ENCODE results near the gene PTCHD1. TPM values are rescaled to one million over a fixed set of nuclear protein-coding genes. Genes with fewer than 3 reads are reported as not detected.

Gene PTCHD1
- total and polyA plus RNA-seq, 2 donors (not counting 1 experiment from before 2014, with no cell fraction given): under 0.01 TPM; not detected in 1

DNA sequence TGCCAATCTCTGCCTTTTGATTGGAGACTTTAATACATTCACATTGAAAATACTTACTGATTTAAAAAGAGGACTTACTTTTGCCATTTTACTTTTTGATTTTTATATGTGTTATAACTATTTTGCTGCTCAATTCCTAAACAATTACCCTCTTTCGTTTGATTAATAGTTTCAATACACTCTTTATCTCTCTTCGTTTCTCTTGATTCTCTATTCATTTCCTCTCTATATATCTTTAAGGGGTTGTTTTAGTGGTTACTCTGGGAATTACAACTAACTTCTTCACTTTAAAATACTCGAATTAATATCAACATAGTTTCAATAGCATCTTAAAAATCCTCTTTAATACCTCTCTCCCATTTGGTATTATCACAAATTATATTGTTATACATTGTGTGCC lies 116.6 kb downstream of the PTCHD1 start:
- Histone ChIP-seq H3K27ac (ENCODE audit: insufficient read depth, low read length) (no peak overlapping the region), H3K36me3 (ENCODE audit: control insufficient read depth, insufficient read depth, low read length) (no peaks in the 10 kb centered on the region), H3K27me3 (ENCODE audit: control insufficient read depth, insufficient read depth, low read length) (no peaks in the 10 kb centered on the region), H3K4me1 (ENCODE audit: control insufficient read depth, extremely low read depth, insufficient read depth, low read length) (no peaks in the 10 kb centered on the region), H2AFZ (ENCODE audit: low read length) (no peak overlapping the region), H3K9me3 (ENCODE audit: control insufficient read depth, insufficient read depth, low read depth, low read length) (no peaks in the 10 kb centered on the region), H3K4me3 (replicated peaks in 1 of 4; ENCODE audit: control extremely low read depth in 1 of 4, insufficient read depth in 1 of 4, low read depth in 3 of 4, low read length in 4 of 4) (no peak overlapping the region), H3K79me2 (ENCODE audit: control insufficient read depth, insufficient read depth, low read length) (no peaks in the 10 kb centered on the region), H3K4me2 (ENCODE audit: extremely low read depth, insufficient read depth, low read length) (no peak overlapping the region), H3K9ac (ENCODE audit: insufficient read depth, low read length) (no peak overlapping the region), H4K20me1 (ENCODE audit: control insufficient read depth, extremely low read depth, insufficient read depth, low read length) (no peaks in the 10 kb centered on the region)
- TF ChIP-seq EZH2 (IDR thresholded peaks at IDR 0.05; ENCODE audit: low read length, missing control alignments): no peak
- no peak for TF ChIP-seq CTCF (conservative IDR thresholded peaks at IDR 0.05 in 1 of 2, IDR thresholded peaks at IDR 0.05 in 1 of 2; ENCODE audit: low read depth in 1 of 2, low read length in 2 of 2)
- no peak for DNase-seq (ENCODE audit: low read depth in 2 of 2)
